HG03097 (cell line): Measurements from ENCODE around the gene APOD.
"Not testable (repeated sequence)": the region's sequence is repeated elsewhere in the genome, so short reads cannot be mapped to it uniquely, and the experiment has no call there.

Source experiments
- ATAC-seq: cut with Tn5 transposase; IDR thresholded peaks from one replicate; pipeline ENCODE4 v1.9.1; 2021; ENCODE audit not compliant: unreplicated experiment, low FRiP score

Gene APOD

DNA sequence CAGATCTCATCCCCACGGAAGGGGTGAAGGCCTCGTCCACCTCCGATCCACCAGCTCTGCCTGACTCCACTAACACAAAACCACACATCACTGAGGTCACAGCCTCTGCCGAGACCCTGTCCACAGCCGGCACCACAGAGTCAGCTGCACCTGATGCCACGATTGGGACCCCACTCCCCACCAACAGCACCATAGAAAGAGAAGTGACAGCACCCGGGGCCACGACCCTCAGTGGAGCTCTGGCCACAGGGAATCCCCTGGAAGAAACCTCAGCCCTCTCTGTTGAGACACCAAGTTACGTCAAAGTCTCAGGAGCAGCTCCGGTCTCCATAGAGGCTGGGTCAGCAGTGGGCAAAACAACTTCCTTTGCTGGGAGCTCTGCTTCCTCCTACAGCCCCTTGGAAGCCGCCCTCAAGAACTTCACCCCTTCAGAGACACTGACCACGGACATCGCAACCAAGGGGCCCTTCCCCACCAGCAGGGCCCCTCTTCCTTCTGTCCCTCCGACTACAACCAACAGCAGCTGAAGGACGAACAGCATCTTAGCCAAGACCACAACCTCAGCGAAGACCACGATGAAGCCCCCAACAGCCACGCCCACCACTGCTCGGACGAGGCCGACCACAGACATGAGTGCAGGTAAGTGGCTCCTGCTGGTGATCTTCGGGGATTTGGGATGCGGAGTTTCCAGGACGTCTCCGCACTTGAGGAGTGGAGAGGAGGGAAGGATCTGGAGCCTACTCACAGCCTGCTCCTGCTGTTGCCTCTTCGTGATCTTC is 36.0 kb upstream of the APOD start:
- ATAC-seq = not testable (repeated sequence)

DNA sequence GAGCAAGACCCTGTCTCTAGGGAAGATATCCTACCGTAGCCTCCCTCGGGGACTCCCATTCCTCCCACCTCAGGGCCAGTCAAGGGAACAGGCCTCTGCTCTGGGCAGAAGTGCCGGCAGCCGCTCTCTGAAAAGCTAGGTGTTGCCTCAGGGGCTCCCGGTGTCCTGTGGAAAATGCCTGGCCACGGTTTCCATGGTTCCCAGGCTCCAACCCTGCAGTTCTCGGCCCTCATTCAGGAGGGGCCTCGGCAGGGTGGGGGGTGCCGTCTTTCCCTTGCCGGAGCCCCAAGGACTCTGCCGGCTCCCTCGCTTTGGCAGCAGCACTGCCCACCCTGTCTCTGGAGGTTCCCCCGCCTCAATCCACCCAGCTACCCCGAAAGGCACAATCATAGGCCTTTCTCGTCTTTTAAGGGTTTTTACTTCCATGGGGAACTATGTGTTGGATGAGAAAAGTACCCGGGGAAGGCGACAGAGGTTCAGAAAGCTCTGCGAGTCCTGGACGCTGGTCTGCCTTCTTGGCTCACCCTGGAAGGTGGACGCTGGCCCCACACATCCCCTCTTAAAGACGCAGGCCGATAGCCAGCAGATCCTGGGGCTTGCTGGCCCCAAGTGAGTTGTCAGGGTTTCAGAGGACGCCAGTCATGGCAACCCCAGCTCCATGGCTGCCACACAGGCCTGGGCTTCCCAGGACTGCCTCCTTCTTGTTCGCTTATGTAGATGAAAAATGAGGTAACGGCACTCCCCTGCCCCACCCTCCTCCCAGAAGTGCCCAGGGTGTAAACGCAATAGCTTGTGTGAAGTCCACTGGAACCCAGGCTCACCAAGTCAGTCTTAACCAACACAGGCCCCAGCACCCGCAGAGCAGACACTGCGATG is 34.3 kb upstream of the APOD start:
- not testable (repeated sequence) for ATAC-seq

DNA sequence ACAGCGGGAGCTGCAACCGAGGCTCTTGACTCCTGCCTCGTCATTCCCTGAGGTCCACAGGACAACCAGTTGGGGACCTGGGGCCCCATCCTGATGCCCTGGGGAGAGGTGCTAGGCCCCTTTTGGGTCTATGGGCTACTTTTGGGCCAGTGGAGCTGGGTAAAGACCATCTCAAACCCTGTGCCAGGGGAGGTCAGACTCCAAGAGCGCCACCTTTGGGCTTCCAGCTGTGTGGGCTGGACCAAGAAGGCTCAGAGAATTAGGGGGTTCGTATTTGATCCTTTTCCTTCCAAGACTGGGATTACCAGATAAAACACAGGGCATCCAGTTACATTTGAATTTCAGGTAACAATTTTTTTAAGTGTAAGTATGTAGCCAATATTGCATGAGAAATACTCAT is 33.4 kb upstream of the APOD start:
- ATAC-seq = not testable (repeated sequence)

DNA sequence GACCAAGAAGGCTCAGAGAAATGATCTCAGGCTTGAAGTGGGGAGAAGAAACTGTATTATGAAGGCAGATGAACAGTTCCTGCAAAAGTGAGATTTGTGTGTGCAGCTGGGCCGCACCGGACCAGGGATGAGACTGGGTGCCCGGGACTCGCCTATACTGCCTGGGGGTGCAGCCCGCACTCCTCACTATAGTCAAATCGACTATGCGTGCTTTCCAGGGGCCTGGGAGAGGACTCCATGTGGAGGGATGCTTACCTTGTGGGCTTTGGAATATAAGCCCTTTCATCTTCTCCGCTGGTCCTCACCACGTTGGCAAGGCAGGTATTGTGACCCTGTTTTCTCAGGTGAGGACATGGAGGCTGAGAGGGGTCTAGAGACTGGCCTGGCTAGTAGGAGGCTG is 32.9 kb upstream of the APOD start:
- no peak for ATAC-seq

DNA sequence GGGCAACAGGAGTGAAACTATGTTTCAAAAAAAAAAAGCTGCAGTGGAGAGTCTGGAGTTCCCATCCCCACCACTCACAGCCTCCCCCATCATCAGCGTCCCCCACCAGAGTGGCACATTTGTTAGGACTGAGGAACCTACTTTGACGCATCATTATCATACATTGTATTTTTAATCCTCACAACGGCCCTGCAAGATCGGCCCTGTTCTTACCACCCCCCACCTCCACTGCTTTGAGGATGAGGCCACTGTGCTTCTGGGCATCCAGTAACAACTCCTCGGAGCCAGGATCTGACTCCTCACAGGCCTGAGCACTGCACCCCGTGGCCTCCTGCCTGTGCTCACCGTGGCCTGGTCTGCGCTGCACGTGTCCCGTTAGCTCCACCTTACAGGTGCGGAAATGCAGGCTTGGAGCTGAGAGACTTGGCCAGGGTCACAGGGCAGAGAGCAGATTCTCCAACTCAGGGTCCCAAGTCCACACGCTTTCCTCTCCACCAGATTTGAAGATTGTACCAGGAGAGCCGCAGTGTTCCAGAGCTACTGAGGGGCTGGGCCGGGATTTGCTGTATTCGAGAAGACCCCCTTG is 32.3 kb upstream of the APOD start:
- not testable (repeated sequence) for ATAC-seq

DNA sequence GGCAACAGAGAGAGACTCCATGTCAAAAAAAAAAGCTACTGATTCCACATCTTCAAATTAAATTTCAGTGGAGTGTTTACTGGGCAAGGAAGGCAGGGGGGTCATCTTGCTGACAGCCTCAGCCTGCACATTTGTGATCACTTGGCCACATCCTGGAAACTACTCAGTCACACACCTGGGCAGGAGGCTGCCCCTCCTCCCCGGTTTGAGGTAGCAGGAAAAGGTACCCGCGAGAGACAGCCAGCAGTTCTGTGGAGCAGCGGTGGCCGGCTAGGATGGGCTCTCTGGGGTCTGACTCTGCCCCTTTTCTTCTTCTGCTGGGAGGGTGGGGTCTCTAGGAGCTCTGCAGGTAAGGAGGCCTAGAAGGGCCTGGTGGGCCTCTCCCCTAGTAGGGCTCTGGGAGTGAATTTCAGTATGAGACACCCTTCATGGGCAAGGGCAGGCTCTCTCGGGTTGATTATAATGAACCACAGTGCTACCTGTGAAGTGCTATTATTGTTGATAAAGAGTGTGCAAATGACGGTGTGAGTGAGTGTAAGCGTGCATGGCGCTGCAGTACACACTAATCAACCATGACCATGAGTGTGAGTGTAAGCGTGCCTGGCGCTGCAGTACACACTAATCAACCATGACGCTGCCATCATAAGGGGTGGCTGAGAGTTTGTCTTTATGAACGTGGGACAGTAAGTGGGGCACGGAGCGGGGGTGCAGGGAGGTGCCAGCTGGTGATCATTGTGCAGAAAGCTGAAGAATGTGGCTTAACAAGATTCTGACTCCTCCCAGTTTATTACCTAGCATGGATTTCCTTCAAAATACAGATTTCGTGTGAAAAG is 31.1 kb upstream of the APOD start:
- ATAC-seq = not testable (repeated sequence)

DNA sequence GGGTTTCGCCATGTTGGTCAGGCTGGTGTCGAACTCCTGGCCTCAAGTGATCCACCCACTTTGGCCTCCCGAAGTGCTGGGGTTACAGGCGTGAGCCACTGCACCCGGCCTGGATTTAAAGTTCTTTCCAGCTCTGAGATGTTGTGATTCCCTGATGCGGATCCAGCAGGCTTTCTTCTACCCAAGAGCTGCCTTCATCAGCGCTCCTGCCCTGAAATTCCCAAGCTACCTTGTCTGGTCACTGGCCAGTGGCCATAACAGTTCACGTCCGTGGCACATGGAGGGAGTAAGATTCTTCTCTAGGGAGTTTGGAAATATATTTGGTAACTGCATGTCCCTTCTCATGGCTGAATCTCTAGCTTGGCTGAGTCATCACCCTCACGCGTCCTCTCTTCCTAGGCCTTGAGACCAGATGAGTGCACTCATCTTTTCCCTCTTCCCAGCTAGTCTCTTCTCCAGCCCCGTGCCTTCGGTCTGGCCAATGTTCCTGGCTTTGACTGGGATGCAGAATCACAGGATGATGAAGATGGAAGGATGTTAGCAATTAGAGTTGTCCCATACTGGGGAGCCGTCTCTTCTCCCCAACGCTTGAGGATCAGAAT is 29.8 kb upstream of the APOD start:
- no peak for ATAC-seq

DNA sequence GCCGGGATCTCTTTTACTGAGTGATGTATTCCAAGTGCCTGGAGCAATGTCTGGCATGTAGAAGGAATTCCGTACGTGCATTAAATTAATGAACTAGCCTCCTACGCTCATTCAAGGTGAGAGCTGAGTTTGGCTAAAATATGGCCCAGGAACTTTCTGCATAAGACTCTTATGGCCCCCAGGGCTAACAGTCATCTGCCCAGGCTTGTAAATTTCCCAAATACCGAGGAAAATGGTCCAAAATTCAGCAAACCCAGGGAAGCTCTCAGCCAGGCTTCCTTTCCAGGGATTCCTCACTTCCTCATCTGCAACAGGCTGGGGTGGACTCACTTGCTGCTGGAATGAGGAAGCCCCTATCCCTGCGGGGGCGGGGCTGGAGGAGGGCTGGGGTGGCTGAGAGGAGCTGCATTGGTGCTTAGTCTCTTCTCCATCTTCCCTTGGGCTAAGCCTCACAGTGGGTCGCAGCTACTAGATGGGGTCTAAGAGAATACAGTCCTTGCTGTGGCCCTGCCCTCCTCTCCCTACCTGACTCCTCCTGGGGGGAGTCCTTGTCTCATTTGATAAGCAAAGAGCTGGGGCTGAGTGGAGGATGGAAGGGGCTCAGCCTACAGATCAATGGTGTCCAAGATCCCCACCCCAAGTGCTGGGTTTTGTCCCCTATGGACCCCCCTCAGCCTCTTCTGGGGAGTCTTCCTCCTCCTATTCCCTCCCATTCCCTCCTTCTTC is 28.5 kb upstream of the APOD start:
- no peak for ATAC-seq

DNA sequence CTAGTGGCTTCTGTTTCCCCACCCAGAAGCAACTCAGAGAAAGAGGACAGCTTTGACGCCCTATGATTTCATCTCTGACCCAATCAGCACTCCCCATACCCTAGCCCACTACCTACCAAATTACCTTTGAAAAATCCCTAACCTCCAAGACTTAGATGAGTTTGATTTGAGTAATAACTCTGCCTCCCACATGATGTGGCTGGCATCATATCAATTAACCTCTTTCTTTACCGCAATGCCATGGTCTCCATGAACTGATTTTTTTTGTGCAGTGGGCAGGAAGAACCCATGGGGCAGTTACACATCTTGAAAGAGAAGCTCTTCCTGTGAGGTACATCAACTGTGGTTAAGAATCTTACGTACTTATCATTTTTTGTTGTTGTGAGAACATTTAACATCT is 25.5 kb upstream of the APOD start:
- ATAC-seq = no peak

DNA sequence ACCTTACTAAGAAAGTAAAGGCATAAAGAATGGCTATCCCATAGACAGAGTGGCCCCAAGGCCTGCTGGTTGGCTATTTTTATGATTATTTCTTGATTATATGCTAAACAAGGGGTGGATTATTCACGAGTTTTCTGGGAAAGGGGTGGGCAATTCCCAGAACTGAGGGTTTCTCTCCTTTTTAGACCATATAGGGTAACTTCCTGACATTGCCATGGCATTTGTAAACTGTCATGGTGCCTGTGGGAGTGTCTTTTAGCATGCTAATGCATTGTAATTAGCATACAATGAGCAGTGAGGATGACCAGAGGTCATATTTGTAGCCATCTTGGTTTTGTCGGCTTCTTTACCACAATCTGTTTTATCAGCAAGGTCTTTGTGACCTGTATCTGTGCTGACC is 18.0 kb upstream of the APOD start:
- ATAC-seq = not testable (repeated sequence)

DNA sequence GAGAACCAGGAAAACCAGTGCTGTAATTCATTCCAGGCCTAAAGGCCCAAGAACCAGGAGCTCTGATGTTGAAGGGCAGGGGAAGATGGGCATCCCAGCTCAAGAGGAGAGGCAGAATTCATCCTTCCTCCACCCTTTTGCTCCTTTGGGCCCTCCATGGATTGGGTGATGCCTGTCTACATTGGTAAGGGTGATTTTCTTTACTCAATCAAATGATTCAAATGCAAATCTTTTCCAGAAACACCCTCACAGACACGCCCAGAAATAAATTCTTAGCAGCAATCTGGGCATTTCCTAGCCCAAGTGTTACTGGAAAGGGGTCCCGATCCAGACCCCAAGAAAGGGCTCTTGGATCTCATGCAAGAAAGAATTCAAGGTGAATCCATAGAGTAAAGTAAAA is 17.6 kb upstream of the APOD start:
- ATAC-seq = no peak

DNA sequence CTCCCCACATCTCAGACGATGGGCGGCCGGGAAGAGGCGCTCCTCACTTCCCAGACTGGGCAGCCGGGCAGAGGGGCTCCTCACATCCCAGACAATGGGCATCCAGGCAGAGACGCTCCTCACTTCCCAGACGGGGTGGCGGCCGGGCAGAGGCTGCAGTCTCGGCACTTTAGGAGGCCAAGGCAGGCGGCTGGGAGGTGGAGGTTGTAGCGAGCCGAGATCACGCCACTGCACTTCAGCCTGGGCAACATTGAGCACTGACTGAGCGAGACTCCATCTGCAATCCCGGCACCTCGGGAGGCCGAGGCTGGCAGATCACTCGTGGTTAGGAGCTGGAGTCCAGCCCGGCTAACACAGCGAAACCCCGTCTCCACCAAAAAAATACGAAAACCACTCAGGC is 16.2 kb upstream of the APOD start:
- not testable (repeated sequence) for ATAC-seq

DNA sequence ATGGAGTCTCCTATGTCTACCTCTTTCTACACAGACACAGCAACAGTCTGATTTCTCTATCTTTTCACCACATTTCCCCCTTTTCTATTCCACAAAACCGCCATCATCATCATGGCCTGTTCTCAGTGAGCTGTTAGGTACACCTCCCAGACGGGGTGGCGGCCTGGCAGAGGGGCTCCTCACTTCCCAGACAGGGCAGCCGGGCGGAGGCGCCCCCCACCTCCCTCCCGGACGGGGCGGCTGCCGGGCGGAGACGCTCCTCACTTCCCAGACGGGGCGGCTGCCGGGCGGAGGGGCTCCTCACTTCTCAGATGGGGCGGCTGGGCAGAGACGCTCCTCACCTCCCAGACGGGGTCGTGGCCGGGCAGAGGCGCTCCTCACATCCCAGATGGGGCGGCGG is 15.8 kb upstream of the APOD start:
- not testable (repeated sequence) for ATAC-seq

DNA sequence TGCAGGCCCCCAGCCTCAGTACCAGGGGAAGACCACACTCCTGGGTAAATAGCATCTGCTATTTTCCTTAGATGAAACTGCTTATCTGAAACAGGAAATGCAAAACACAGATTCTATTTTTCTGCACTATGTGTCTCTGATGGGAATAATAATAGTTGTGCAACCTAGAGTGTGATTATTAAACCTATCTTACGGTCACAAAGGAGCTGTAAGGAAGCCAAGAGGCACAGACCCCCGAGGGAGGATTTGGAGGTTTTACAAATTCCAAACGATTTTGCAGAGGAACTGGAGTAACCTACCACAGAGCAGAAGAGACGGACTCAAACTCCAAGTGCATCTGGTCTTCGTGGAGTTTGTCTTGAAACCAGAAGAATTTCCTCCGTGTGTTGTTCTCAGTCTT is 14.1 kb upstream of the APOD start:
- ATAC-seq = no peak

DNA sequence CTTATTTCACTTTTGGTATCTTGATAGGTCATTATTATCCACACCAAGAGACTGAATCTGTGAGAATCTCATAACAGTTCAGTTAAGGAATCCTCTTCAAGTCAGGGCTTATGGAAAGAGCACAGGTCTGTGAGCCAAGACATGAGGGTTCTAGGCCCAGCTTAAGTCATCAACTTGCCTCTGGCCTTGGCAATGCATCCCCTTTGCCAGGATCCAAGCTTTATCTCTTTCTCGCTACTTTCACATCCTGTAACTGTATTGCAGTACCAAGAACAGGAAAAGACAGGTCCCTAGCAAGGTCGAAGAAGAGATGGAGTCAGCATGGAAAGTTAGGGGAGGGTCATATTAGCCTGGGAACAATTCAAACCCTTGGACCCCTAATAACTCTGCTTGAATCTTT is 13.5 kb upstream of the APOD start:
- ATAC-seq = no peak

DNA sequence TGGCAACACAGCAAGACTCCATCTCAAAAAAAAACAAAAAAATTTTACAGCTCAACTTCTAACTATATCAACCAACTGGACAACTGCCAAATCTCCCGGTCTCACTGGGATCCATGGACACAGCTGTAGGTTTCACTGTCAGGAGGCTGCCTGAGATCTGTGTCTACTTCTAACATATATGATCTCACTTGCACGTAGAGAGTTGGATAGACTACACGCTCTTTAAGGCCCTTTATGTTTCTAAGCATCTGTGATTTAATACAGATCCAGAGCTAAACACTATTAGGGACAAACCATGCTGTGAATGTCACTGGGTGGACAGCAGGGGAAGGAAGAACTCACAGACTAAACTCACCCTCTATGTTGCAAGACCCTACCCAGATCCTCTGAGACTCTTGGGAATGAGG is 13.0 kb upstream of the APOD start:
- ATAC-seq = no peak

DNA sequence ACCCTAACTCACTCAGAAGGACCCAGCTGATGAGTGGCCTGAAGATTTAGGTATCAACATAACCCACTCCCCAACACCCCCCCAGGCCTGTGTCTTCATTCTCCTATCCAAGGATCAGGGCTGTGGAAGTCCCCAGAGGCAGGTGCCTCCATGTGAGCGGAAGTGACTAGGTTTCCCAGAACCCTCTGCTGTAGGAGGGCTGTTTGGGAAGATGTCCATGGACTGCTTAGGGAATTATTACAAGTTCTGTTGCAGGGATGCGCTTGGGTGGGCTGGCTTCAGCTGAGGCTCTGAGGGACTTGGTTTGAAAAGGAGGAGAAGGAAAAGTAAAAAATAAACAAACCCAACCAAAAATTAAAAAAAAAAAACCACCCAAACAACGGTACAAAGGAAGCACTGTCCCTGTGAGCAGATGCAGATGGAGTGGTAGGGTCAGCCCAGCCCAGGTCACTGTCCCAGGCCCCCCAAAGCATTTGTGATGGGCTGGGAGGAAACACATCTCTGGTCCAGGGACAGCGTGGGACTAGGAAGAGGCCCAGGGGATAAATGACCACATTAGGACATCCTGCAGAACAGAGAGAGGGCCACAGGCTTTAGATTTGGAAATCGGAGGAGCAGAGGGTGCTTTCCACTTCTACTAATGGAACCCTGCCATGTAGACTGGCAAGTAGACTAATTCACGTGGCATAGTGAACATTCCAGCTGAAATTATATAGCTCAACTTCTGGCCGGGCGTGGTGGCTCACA is 12.2 kb upstream of the APOD start:
- no peak for ATAC-seq

DNA sequence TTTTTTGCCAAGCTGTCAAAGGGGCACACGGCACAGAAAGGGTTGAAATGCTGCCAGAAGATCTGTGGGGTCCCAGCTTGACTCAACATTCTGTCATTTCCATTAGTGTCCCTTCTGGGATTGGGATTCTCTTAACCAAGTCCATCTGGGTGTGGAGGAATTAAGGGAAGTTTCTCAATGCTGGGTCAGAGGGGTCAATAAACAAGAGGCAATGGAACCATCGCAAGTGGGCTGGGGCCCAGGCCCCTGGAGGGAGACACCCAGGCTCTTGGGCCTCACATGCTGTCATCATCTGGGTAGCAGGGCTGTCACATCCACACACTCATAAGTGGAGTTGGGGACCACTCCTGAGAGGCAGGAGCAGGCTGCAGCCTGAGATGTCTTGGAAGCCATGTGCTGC is 8.1 kb upstream of the APOD start:
- no peak for ATAC-seq

DNA sequence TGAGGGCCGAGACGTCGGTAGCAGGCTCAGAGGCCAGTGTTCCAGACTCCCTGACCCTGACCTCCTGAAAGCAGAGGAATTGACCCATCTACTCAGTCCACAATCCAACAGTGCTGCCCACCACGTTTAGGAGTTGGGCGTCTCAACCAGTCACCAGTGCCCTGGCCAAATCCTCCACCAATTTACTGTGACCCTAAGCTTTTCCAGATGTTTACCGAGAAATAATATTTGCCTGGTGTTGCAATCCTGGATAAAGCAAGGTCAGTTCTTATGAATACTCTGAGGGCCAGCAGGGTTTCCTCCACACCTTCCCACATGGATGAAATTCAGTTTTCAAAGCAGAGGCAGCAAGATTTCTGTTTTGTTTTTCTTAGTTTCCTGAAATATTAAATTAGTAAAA is 7.5 kb upstream of the APOD start:
- ATAC-seq = no peak
